Measurements from ENCODE around the gene ZFP3. TPM values are rescaled to one million over a fixed set of nuclear protein-coding genes. Genes with fewer than 3 reads are reported as not detected.
"Not testable (repeated sequence)": the region's sequence is repeated elsewhere in the genome, so short reads cannot be mapped to it uniquely, and the experiment has no call there.

ZFP3 gene
- total RNA-seq, 1 experiment from 2014 or later: 0.11 TPM

GRCh38 chr17:5131146-5131715, 53.0 kb downstream of the ZFP3 start:
- H2BK12ac ChIP-seq (ENCODE audit: insufficient read length, low read depth, low read length): no peak overlapping the region
- Mint-ChIP-seq H3K27ac (no peak overlapping the region; a peak in 1 of 7 replicates), H3K36me3 (ENCODE audit: insufficient read depth in 1 of 3, low read depth in 3 of 3) (no peaks in the 10 kb centered on the region), H3K9me3 (no peaks in the 10 kb centered on the region), H3K27me3 (ENCODE audit: low read depth) (peaks cover 20% of the 10 kb centered on the region), H3K4me1 (no peaks in the 10 kb centered on the region), H3K4me3 (no peak overlapping the region)
- H3K79me1 ChIP-seq (ENCODE audit: insufficient read depth, low read depth, low read length, poor library complexity, severe bottlenecking): no peaks in the 10 kb centered on the region
- H2AK5ac ChIP-seq (ENCODE audit: insufficient read length, low read length): no peak overlapping the region
- H3K4ac ChIP-seq (ENCODE audit: low read depth, low read length): no peak overlapping the region
- H3K23ac ChIP-seq (ENCODE audit: insufficient read length, low read depth, low read length): no peak overlapping the region
- no peak overlapping the region for H2BK15ac ChIP-seq (ENCODE audit: low read depth, low read length)
- no peak overlapping the region for H2BK120ac ChIP-seq (ENCODE audit: low read depth, low read length, poor library complexity, severe bottlenecking)
- TF ChIP-seq, protein P1, sequence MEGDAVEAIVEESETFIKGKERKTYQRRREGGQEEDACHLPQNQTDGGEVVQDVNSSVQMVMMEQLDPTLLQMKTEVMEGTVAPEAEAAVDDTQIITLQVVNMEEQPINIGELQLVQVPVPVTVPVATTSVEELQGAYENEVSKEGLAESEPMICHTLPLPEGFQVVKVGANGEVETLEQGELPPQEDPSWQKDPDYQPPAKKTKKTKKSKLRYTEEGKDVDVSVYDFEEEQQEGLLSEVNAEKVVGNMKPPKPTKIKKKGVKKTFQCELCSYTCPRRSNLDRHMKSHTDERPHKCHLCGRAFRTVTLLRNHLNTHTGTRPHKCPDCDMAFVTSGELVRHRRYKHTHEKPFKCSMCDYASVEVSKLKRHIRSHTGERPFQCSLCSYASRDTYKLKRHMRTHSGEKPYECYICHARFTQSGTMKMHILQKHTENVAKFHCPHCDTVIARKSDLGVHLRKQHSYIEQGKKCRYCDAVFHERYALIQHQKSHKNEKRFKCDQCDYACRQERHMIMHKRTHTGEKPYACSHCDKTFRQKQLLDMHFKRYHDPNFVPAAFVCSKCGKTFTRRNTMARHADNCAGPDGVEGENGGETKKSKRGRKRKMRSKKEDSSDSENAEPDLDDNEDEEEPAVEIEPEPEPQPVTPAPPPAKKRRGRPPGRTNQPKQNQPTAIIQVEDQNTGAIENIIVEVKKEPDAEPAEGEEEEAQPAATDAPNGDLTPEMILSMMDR (conservative IDR thresholded peaks at IDR 0.05): no peak
- H2BK20ac ChIP-seq (ENCODE audit: low read depth, low read length, poor library complexity, severe bottlenecking): no peak overlapping the region
- no peak overlapping the region for H2AFZ ChIP-seq (ENCODE audit: low read length)
- H3K79me2 ChIP-seq (ENCODE audit: insufficient read depth, low read length): no peaks in the 10 kb centered on the region
- no peak overlapping the region for H4K91ac ChIP-seq (ENCODE audit: insufficient read length, low read depth, low read length)
- H3T11ph ChIP-seq (ENCODE audit: low read length): no peak overlapping the region
- no peak overlapping the region for H3K4me2 ChIP-seq (ENCODE audit: insufficient read depth, insufficient read length, low read length)
- no peak overlapping the region for H4K8ac ChIP-seq (replicated peaks; ENCODE audit: insufficient read length, low read depth, low read length)
- no peaks in the 10 kb centered on the region for H3K27me3 ChIP-seq (ENCODE audit: insufficient read depth, low read length)
- no peak overlapping the region for H3K27ac ChIP-seq (ENCODE audit: insufficient read length, low read depth, low read length)
- no peak overlapping the region for H3K56ac ChIP-seq (ENCODE audit: insufficient read length, low read depth, low read length)
- H4K20me1 ChIP-seq (ENCODE audit: control insufficient read depth, insufficient read depth, insufficient read length): no peaks in the 10 kb centered on the region
- DNase-seq: no peak
- no peak overlapping the region; the same call in 1 of the 2 replicates for H3K14ac ChIP-seq (ENCODE audit: insufficient read depth, low read length)
- H3K18ac ChIP-seq (ENCODE audit: insufficient read length, low read depth, low read length): no peak overlapping the region
- no peaks in the 10 kb centered on the region for H3K9me3 ChIP-seq (ENCODE audit: control insufficient read depth, low read depth, low read length)
- no peak overlapping the region for H4K5ac ChIP-seq (ENCODE audit: insufficient read length, low read depth, low read length)
- no peak overlapping the region for H2BK5ac ChIP-seq (ENCODE audit: insufficient read length, low read length)
- H3K23me2 ChIP-seq (ENCODE audit: insufficient read length, low read depth, low read length, poor library complexity, severe bottlenecking): no peaks in the 10 kb centered on the region
- H3K4me1 ChIP-seq (ENCODE audit: insufficient read depth, low read length): no peaks in the 10 kb centered on the region
- WGBS (ENCODE audit: extremely low coverage, insufficient read length, low lambda C conversion rate): no CpG with 5 or more reads among the region's 7 CpGs
- no peak overlapping the region for H3K9ac ChIP-seq (ENCODE audit: extremely low read depth, insufficient read length, low read length)

- not testable (repeated sequence) for H4K91ac ChIP-seq (ENCODE audit: insufficient read length, low read depth, low read length); H3K27ac ChIP-seq (ENCODE audit: insufficient read length, low read depth, low read length); H3K79me1 ChIP-seq (ENCODE audit: insufficient read depth, low read depth, low read length, poor library complexity, severe bottlenecking); H3K9ac ChIP-seq (ENCODE audit: extremely low read depth, insufficient read length, low read length); H4K20me1 ChIP-seq (ENCODE audit: control insufficient read depth, insufficient read depth, insufficient read length); H3K14ac ChIP-seq (ENCODE audit: insufficient read depth, low read length); H3K4me1 Mint-ChIP-seq; H3K4me3 Mint-ChIP-seq; H2BK120ac ChIP-seq (ENCODE audit: low read depth, low read length, poor library complexity, severe bottlenecking); H2BK12ac ChIP-seq (ENCODE audit: insufficient read length, low read depth, low read length); H4K8ac ChIP-seq (replicated peaks; ENCODE audit: insufficient read length, low read depth, low read length); DNase-seq; H3K27ac Mint-ChIP-seq; H2AK5ac ChIP-seq (ENCODE audit: insufficient read length, low read length); H2BK5ac ChIP-seq (ENCODE audit: insufficient read length, low read length); H2BK20ac ChIP-seq (ENCODE audit: low read depth, low read length, poor library complexity, severe bottlenecking); H4K5ac ChIP-seq (ENCODE audit: insufficient read length, low read depth, low read length); H3K9me3 Mint-ChIP-seq; H2AFZ ChIP-seq (ENCODE audit: low read length); H3K56ac ChIP-seq (ENCODE audit: insufficient read length, low read depth, low read length); H3K4ac ChIP-seq (ENCODE audit: low read depth, low read length); H3K27me3 ChIP-seq (ENCODE audit: insufficient read depth, low read length); H3K36me3 Mint-ChIP-seq (ENCODE audit: insufficient read depth in 1 of 3, low read depth in 3 of 3); H3K23ac ChIP-seq (ENCODE audit: insufficient read length, low read depth, low read length); H3K18ac ChIP-seq (ENCODE audit: insufficient read length, low read depth, low read length); H3K4me1 ChIP-seq (ENCODE audit: insufficient read depth, low read length); H3T11ph ChIP-seq (ENCODE audit: low read length); H3K9me3 ChIP-seq (ENCODE audit: control insufficient read depth, low read depth, low read length); H3K23me2 ChIP-seq (ENCODE audit: insufficient read length, low read depth, low read length, poor library complexity, severe bottlenecking); H3K79me2 ChIP-seq (ENCODE audit: insufficient read depth, low read length); H3K4me2 ChIP-seq (ENCODE audit: insufficient read depth, insufficient read length, low read length); H2BK15ac ChIP-seq (ENCODE audit: low read depth, low read length)
- no CpG with 5 or more reads among the region's 16 CpGs for WGBS (ENCODE audit: extremely low coverage, insufficient read length, low lambda C conversion rate)
- H3K27me3 Mint-ChIP-seq (ENCODE audit: low read depth): peaks cover 15% of the 10 kb centered on the region
These were observed 53.7 kb downstream of the ZFP3 start for GRCh38 chr17:5131799-5132502.

Data from H9 (cell line).